ENCODE data around the gene COL24A1.

Gene COL24A1

DNA sequence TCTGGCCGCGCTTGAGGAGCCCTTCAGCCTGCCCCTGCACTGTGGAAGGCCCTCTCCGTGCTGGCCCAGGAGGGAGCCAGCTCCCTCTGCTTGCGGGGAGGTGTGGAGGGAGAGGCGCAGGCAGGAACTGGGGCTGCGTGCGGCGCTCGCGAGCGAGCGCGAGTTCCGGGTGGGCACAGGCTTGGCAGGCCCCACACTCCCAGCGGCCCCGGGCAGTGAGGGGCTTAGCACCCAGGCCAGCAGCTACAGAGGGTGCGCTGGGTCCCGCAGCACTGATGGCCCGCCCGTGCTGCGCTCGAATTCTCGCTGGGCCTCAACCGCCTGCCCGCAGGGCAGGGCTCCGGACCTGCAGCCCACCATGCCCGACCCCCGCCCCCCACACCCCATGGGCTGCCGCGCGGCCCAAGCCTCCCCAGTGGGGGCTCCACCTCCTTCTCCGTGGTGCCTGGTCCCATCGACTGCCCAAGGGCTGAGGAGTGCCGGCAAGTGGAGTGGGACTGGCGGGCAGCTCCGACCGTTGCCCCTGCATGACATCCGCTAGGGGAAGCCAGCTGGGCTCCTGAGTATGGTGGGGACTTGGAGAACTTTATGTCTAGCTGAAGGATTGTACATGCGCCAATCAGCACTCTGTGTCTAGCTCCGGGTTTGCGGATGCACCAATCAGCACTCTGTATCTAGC, 46.0 kb downstream of the COL24A1 start:
- TF ChIP-seq CTCF (IDR thresholded peaks at IDR 0.05; ENCODE audit: low read depth, low read length): no peak
- DNase-seq (ENCODE audit: extremely low read depth, low read depth): no peak

DNA sequence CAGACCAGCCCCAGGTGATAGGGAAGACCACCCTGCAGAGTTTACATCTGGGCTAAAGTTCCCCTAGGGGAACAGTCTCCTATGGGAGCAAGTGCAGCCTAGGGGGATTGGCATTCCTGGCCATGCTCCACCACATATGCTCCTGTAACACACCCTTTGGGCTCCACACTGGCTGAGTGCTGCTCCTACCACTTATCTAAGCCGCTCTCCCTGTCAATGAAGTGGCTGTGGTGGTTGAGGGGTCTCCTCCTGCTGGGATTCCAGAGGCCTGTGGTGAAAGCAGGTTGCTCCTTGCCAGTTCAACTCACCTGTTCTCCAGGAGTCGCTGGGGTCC, 51.1 kb downstream of the COL24A1 start:
- TF ChIP-seq CTCF (IDR thresholded peaks at IDR 0.05; ENCODE audit: low read depth, low read length): no peak
- DNase-seq (ENCODE audit: extremely low read depth, low read depth): no peak

GRCh38 chr1:86104606-86105532, 51.7 kb downstream of the COL24A1 start:
- no peak for DNase-seq (ENCODE audit: extremely low read depth, low read depth)
- no peak for TF ChIP-seq CTCF (IDR thresholded peaks at IDR 0.05; ENCODE audit: low read depth, low read length)

DNA sequence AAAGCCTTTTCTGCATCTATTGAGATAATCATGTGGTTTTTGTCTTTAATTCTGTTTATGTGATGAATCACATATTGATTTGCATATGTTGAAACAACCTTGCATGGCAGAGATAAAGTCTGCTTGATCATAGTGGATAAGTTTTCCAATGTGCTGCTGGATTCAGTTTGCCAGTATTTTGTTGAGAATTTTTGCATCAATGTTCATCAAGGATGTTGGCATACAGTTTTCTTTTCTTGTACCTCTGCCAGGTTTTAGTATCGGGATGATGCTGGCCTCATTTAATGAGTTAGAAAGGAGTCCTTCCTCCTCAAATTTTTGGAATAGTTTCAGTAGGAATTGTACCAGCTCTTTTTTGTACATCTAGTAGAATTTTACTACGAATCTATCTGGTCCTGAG, 55.0 kb downstream of the COL24A1 start:
- TF ChIP-seq CTCF (IDR thresholded peaks at IDR 0.05; ENCODE audit: low read depth, low read length): no peak
- no peak for DNase-seq (ENCODE audit: extremely low read depth, low read depth)

GRCh38 chr1:86100401-86100800, 56.2 kb downstream of the COL24A1 start:
- no peak for DNase-seq (ENCODE audit: extremely low read depth, low read depth)
- TF ChIP-seq CTCF (IDR thresholded peaks at IDR 0.05; ENCODE audit: low read depth, low read length): no peak

- no peak for DNase-seq (ENCODE audit: extremely low read depth, low read depth)
- TF ChIP-seq CTCF (IDR thresholded peaks at IDR 0.05; ENCODE audit: low read depth, low read length): no peak
Measured at GRCh38 chr1:86089765-86090164, 66.8 kb downstream of the COL24A1 start.

GRCh38 chr1:86085741-86086409, 70.7 kb downstream of the COL24A1 start:
- TF ChIP-seq CTCF (IDR thresholded peaks at IDR 0.05; ENCODE audit: low read depth, low read length): no peak

More at GRCh38 chr1:86085741-86086409, 70.7 kb downstream of the COL24A1 start:
- DNase-seq (ENCODE audit: extremely low read depth, low read depth): no peak

Measured in AG09319 (cell line).